NCI-H1048 (cell line): ENCODE results near the gene FOXRED2.

Experiments used
- DNase-seq: peaks from one replicate; lab custom pipeline; 2025; lab: John Stamatoyannopoulos, UW

The FOXRED2 gene

DNA sequence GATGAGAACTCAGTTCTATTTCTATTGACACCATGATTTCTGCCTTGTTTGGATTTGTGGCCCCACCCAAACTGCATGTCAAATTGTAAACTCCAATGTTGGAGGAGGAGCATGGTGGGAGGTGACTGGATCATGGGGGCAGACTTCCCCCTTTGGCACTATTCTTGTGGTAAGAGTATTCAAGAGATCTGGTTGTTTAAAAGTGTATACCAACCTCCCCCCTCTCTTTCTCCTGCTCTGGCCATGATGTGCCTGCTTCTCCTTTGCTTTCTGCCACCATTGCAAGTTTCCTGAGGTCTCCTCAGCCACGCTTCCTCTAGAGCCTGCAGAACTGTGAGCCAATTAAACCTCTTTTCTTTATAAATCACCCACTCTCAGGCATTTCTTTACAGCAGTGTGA is 7.9 kb upstream of the FOXRED2 start:
- no peak for DNase-seq

DNA sequence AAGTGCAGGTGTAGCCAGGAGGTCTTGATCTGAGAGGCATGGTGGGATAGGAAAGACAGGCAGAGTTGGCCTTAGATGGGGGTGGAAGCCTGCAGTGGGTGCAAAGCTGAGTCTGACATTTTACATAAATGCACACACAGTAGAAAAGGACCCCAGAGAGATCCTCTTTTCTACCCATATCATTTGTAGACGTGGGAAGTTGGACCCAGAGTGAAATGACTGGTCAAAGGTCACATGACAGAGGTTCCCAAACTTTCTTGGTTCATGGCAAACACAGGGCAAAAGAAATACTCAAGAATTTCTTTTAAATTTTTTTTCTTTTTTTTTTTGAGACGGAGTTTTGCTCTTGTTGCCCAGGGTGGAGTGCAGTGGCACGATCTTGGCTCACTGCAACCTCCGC is 6.2 kb upstream of the FOXRED2 start:
- DNase-seq = no peak

DNA sequence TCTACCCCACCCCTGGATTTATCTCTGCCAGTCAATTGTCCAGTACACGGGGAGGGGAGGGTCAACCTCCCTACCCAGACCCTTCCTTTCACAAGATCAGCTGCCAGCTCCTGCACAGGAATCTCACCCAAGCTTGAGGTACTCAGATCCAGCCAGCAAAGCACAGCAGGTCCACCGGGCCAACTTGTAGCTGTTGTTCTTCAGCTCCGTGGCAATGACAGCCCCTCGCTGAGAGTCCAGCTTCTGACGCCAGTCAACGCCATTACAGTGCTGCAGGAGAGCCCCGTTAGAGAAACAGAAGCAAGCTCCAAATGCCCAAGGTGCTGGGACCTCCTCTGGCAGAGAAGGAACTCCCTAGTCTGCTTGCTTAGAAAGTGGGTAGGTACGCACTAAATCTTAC is 5.5 kb upstream of the FOXRED2 start:
- DNase-seq = no peak

DNA sequence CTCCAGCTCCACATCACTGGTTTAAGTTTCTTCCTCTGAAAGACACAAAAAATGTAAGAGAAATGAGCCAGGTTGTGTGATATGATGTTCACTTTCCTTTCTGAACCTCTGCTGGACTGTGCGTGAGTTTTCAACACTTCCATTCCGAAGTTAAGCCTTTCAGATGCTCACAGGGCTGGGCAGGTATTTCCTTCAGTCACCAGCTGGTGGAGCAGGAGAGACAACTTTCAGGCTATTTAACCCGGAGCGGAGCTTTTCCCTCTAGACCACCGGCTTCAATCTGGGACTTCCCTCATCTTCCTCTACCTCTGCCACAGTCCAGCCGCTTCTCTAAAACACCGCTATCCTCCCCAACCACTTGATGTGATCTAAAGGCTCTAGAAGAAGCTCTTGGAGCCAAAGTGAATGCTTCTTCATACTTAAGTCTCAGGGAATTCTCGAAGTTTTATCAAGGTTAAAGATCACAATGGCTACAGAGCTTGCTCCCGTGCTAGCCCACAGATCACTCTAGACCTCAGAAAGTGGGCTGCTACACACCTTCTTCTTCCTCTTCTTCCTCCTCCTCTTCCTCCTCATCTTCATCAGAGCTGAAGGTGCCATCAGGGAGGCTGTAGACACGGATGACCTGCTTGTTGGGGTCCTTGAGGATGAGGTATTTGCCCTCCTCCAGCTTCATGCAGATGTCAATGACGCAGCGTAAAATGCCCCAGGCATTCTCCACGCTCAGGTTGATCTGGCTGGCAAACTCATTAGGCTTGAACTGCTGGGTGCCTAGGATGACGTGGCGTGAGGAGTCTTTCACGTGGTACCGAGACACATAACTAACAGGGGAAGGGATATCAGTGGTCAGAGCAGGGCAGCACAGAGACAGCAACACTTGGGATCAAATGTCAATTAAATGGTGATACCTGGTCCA is 4.4 kb upstream of the FOXRED2 start:
- peak; percentile 3 for DNase-seq

DNA sequence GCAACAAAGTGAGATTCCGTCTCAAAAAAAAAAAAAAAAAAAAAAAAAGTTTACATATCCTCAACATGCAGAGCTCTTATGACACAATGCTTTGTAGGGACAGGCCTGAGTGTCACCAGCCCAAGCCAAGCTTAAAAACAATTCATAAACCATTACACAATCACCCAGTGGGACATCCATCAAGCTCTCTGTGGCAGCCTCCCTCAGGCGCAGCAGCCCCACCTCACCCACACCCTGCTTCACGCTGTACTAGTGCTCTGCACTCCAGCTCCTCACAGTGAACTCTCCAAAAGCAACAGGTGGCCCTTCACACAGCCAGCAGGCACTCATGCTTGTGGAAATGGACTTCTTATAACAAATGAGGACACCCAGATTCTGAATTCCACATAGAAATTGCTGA is 3.5 kb upstream of the FOXRED2 start:
- DNase-seq = no peak

DNA sequence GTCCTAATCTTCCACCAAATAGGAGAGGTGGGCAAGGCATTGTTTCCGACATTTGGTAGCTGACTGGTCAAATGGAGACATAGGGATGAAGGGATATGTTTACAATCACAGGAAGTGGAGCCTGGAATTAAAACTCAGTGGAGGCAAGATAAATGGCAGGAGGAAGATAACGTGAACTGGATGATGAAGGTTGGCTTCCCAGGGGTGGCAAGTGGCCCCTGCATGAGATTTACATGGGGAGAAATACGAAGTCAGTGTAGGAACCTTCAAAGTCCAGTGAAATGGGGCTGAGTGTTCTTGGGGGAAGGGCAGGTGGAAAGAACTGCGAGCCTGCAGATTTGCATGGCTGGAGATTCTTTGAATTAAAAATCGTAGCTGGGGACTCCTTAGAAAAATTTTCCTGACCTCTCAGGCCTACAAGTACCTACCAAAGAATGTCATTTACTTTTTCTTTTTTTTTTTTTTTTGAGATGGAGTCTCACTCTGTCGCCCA is 724 bp upstream of the FOXRED2 start:
- DNase-seq = no peak

DNA sequence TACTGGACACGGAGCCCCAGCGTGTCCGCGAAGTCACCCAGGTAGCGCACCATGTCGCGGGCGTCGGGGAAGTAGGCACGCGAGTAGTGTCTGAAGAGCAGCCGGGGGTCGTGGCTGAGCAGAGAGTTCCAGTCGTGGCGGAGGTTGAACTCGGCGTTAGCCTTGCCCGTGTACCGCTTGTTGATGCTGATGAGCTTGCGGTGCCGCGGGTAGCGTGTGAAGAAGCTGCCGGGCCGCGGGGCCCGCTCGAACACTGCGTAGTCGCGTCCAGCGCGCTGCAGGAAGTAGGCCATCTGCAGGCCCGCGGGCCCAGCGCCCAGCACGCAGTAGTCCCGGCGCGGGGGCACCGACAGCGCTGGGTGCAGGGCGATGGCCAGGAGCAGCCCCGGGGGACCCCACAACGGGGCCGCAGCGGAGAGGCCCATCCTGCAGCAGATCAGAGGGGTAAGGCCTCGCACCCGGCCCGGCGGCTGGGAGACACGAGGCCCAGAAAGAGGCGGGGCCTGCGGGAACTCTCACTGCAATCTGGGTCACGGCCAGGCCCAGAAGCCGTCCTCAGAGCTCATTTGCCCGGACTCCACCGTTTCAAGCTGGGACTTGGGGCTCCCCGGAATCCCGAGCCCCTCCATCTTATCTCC is 723 bp downstream of the FOXRED2 start:
- DNase-seq = no peak

DNA sequence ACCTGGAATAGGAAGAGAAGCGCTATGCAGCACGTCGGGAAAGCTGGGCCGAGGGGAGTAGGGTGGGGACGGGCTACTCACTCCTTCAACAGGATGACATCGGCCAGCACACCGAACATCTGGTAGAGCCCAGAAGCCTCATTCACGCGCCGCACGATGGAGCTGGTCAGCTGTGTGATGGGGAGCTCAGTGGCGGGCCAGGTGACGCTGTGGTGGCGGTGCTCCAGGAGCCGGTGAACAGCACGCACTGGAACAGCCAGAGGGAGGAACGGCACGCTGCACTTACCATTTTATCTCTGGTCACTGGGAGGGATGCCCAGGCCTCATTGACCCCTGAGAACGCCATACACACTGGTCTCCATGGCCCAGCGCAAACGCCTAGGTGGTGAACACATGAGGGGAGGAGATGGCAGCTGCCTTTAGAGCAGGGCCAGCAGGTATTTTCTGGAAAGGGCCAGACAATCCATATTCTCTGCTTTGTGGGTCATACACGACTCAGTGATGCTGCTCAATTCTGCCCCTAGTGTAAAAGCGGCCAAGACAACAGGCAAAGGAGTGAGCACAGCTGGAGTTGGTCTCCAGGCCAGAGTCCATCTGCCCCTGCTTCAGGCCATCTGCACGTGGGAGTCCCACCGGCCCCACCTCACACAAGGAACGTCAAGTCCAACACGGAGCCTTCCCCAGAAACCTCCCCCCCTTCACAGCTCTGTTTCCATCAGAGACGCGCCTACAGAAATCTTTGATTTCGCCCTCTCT is 8.8 kb downstream of the FOXRED2 start:
- no peak for DNase-seq

DNA sequence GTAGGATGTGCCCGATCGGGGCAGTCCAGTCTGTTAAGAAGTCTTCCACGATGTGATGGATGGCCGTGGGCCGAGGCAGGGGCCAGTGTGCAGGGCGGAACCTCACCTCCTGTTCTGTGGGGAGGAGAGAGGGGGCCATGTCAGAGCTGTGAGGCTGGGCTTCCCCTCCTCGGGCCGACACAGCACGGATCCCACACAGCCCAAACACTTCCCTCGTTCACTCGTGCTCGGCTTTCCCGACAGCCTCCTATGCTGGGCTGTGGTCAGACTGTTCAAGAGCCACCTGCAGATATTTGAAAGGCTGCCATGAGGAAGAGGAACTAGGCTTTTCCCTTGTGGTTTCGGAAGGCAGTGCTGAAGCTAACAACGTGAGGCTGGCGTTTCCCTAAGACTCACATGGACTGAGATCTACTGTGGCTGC is 13.1 kb downstream of the FOXRED2 start:
- DNase-seq = no peak

DNA sequence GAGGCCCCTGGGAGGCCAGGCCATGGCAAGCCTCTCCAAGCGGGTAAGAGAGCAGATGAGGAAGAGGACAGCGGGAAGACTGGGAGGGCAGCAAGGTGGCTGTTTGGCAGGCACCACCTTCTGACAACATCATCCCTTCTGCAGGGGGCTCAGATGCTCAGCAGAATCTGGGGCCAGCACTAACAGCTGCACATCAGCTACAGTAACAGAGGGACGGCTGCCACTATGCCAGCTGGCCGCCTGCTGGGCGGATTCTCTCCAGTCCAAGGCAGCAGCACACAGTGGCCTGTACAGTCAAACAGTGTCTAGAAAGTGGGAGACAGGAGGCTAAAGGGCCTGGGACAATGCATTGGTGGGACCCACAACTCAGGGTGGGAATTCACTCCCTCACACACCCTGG is 14.7 kb downstream of the FOXRED2 start:
- no peak for DNase-seq

DNA sequence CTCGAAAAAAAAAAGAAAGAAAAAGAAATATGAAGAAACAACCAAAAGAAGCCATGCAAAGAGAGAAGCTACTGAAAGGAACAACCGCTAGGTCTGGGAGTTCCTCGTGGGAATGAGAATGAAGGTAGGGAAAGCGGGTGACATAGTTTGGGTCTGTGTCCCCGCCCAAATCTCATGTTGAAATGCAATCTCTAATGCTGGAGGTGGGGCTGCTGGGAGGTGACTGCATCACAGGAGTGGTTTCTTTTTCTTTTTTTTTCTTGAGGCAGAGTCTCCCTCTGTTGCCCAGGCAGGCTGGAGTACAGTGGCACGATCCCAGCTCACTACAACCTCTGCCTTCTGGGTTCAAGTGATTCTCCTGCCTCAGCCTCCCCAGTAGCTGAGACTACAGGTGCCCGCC is 15.7 kb downstream of the FOXRED2 start:
- DNase-seq = no peak

DNA sequence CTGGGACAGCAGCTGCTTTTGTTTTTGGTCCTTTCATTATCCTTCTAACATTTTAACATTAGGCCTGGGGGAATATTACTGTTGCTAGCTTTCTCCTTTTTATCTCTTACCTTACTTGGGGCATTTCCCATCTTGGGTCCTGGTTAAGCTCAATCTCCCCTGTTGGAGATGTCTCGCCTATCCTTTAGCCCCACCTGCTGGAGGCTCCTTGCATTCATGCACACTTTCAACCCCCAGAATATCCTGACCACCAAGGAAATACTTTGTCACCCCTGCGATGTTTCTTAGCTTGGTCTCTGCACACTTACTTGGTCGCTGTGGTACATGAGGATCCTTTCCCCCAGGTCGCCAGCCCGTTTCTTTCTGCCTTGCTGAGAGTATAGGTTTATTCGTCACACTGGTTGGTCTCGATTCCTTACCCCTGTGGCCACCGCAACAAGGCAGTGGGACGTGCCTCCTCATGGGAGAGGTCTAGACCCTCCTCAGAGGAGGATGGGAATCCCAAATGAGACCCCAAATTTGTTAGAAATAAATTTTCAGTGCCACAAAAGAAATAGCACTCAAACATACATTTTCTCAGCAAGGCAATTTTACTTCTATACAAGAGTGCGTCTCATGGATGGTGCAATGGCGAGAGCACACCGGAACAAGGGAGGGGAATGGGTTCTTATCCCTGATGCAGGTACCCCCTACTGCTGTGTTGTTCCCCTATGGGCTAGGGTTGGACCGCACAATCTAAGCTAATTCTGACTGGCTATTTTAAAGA is 20.0 kb downstream of the FOXRED2 start:
- no peak for DNase-seq

DNA sequence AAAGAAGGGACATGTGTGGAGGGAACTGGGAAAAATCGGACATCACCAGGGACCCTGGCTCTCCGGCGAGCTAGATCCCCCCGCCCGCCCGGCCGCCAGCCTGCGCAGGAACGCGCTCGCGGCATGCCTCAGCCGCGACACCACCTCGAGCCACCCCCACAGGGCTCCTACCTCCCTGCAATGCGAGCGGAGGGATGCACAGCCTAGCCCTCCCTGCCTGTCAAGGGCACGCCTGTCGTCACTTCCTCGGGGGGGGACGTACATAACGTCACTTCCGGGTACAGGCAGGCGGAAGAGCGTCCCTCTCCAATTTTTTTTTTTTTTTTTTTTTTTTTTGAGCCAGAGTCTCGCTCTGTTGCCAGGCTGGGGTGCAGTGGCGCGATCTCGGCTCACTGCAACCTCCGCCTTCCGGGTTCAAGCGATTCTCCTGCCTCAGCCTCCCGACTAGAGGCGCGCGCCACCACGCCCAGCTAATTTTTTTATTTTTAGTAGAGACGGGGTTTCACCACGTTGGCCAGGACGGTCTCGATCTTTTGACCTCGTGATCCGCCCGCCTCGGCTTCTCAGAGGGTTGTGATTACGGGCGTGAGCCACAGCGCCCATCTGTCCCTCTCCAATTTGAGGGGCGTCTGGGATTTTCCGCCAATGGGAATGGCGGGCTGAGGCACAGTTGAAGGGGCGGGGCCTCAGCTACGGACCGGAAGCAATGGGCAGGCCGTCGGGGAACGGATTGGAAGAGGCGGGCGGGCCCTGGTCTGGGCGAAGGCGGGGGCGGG is 25.3 kb downstream of the FOXRED2 start, which contains the start of gene TXN2:
TXN2 (minus strand) TSS at position 248 of the 776 bp plus-strand sequence. CDS start 803 bp downstream, outside the sequence.
- DNase-seq = peak; percentile 88

DNA sequence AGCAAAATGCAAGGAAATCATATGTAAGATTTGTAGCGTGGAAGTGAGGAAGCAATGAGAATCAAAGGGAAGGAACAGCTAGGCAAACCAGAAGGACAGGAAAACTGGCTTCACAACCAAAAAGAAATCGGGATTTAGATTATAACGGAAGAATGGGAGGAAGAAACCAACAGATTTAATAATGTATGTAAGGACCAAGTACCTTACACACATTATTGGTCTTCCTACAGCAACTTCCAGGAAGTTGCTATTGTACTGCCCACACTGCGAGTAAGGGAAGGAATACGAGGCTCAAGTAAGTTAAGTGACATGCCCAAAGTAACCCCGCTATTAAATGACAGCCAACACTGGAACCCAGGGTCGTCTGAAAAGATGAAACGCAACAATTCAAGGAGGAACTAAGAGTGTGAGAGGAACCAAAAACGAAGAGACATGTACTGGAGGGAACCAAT is 25.9 kb downstream of the FOXRED2 start:
- no peak for DNase-seq

DNA sequence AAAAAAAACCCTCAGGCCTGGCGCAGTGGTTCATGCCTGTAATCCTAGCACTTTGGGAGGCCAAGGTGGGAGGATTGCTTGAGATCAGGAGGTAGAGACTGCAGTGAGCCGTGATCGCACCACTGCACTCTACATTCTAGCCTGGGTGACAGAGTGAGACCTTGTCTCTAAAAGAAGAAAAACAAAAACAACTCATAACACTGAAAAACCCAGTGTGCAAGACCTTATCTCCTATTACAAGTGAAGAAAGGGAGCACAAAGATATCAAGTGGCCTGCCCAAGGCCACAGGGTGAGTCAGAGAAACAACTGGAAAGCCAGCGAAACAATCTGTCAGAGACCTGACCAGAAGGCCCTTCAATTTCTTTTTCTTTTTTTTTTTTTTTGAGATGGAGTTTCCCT is 27.9 kb downstream of the FOXRED2 start:
- no peak for DNase-seq

DNA sequence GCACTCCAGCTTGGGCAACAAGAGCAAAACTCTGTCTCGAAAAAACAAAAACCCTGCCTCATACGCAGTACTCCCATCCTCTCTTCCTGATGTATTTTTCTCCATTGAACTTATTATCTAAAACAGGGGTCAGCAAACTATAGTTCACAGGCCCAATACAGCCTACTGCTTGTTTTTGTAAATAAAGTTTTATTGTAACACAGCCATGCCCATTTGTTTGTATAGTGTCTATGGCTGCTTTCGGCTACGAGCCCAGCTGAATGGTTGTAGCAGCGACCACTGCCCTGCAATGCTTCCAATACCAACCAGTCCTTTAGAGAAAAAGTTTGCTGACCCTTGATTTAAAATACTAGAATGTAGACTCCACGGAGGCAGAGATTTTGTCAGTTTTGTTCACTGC is 31.5 kb downstream of the FOXRED2 start:
- no peak for DNase-seq

DNA sequence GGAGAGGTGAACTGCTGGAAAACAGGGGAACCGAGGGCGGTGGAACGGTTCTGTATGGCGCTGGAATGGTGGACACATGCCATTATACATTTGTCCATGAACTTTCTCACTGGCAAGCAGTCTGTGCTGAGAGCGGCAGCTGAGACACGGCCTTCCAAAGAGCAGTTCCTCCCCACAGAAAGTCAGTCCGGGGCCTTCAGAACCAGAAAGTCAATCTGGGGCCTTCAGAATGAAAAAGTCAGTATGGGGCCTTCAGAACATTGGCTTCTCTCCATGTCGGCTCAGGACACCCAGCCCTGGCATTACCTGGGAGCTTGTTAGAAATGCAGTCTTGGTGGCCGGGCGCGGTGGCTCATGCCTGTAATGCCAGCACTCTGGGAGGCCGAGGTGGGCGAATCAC is 34.2 kb downstream of the FOXRED2 start:
- DNase-seq = no peak

DNA sequence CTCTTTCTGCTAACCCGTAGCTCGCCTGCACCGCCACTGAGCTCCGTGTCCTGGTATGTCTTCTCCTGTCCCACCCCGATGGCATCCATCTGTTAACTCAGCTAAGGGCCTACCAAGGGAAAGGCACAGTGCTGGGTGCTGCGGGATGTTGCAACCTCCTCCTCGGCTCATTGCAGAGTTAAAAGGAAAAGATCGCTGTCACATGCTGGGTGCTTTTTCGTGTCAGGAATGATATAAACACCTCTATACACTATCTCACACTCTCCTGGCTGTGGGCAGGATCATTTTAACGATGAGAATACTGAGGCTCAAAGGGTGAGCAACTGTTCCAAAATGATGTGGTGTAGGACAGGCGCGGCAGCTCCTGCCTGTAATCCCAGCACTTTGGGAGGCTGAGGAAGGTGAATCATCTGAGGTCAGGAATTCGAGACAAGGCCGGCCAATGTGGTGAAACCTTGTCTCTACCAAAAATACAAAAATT is 35.5 kb downstream of the FOXRED2 start:
- no peak for DNase-seq

DNA sequence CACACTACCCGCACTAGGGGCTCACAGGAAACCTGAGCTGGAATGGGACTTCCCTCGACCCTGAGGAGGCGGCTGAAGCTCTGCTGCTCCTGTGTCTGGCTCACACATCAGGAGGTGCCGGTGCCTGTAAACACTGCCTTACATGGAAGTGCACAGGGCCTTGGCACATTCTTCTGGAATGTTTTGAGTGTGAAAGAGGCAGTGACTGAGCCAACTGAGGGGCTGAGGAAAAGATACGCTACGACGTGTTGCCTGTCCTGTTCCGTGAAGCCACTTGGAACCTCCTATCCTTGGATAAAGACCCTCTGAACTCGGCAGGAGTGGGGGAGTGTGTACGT is 35.9 kb downstream of the FOXRED2 start:
- DNase-seq = no peak

DNA sequence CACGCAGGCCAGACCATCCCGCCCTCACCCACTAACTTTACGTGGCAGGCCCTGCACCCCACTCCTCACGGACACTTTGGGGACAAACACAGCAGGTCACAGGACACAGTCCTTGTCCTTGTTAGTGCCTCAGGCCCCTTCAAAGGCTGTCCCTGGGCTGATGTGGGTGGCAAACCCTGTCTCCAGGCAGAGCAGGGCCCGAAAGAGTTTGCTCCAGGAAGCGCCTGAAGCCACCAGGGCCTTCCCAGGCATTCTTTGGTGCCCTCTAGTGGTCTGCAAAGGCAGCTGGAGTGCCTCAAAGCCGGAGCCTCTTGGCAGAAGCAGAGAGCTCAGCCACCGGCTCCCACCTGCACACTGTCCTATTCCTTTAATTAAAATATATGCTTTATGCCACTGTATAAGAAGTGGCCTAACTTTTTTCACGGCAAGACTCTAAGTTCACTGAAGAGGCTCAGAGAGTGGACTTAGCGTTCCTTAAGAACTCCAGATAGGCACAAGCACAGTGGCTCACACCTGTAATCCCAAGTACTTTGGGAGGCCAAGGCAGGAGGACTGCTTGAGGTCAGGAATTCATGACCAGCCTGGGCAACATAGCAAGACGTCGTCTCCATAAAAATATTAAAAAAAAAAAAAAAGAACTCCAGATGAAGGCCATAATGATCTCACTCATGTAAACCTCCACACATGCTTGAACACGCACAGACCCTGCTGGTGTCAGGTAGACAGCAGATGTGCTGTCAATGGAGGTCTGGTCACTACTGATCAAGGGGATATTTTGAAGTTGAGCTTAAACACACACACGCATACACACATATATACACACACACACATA is 36.5 kb downstream of the FOXRED2 start:
- DNase-seq = no peak
